GM21526 (cell line): Measurements from ENCODE around the gene PWWP2B.

Experiments
- ATAC-seq: cut with Tn5 transposase; IDR thresholded peaks from one replicate; pipeline ENCODE4 v1.9.1; 2021; ENCODE audit warnings: moderate library complexity; ENCODE audit not compliant: unreplicated experiment, low FRiP score

The PWWP2B gene

GRCh38 chr10:132416566-132417256, 19.7 kb downstream of the PWWP2B start:
- no peak for ATAC-seq

- ATAC-seq: no peak
Measured at GRCh38 chr10:132417257-132417910, 20.4 kb downstream of the PWWP2B start.

- ATAC-seq: no peak
Measured at GRCh38 chr10:132417957-132418441, 21.0 kb downstream of the PWWP2B start.

GRCh38 chr10:132418527-132419416, 21.8 kb downstream of the PWWP2B start:
- no peak for ATAC-seq

GRCh38 chr10:132419538-132420468, 22.8 kb downstream of the PWWP2B start:
- no peak for ATAC-seq

- ATAC-seq: no peak
Measured at GRCh38 chr10:132420469-132420980, 23.5 kb downstream of the PWWP2B start.

GRCh38 chr10:132420981-132421846, 24.2 kb downstream of the PWWP2B start:
- no peak for ATAC-seq

GRCh38 chr10:132421847-132422751, 25.1 kb downstream of the PWWP2B start:
- no peak for ATAC-seq

GRCh38 chr10:132422903-132423825, 26.2 kb downstream of the PWWP2B start:
- no peak for ATAC-seq

GRCh38 chr10:132423966-132424861, 27.2 kb downstream of the PWWP2B start:
- ATAC-seq: no peak

GRCh38 chr10:132425029-132425756, 28.2 kb downstream of the PWWP2B start:
- ATAC-seq: no peak

GRCh38 chr10:132425757-132426155, 28.8 kb downstream of the PWWP2B start:
- no peak for ATAC-seq

- no peak for ATAC-seq
Measured at GRCh38 chr10:132427006-132427771, 30.2 kb downstream of the PWWP2B start.

GRCh38 chr10:132427939-132428367, 31.0 kb downstream of the PWWP2B start:
- no peak for ATAC-seq
